GM18517 (cell line): ENCODE measurements around the gene ALS2CL.
"Not testable (repeated sequence)": the region's sequence is repeated elsewhere in the genome, so short reads cannot be mapped to it uniquely, and the experiment has no call there.

ENCODE experiments used
- ATAC-seq: cut with Tn5 transposase; IDR thresholded peaks from one replicate; pipeline ENCODE4 v1.9.1; 2021; ENCODE audit warnings: mild to moderate bottlenecking, moderate library complexity; ENCODE audit not compliant: unreplicated experiment

The ALS2CL gene, protein sequence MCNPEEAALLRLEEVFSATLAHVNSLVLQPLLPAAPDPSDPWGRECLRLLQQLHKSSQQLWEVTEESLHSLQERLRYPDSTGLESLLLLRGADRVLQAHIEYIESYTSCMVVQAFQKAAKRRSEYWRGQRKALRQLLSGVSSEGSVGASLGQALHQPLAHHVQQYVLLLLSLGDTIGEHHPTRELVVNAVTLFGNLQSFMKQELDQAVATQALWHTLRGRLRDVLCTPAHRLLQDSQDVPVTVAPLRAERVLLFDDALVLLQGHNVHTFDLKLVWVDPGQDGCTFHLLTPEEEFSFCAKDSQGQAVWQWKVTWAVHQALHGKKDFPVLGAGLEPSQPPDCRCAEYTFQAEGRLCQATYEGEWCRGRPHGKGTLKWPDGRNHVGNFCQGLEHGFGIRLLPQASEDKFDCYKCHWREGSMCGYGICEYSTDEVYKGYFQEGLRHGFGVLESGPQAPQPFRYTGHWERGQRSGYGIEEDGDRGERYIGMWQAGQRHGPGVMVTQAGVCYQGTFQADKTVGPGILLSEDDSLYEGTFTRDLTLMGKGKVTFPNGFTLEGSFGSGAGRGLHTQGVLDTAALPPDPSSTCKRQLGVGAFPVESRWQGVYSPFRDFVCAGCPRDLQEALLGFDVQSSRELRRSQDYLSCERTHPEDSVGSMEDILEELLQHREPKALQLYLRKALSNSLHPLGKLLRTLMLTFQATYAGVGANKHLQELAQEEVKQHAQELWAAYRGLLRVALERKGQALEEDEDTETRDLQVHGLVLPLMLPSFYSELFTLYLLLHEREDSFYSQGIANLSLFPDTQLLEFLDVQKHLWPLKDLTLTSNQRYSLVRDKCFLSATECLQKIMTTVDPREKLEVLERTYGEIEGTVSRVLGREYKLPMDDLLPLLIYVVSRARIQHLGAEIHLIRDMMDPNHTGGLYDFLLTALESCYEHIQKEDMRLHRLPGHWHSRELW

DNA sequence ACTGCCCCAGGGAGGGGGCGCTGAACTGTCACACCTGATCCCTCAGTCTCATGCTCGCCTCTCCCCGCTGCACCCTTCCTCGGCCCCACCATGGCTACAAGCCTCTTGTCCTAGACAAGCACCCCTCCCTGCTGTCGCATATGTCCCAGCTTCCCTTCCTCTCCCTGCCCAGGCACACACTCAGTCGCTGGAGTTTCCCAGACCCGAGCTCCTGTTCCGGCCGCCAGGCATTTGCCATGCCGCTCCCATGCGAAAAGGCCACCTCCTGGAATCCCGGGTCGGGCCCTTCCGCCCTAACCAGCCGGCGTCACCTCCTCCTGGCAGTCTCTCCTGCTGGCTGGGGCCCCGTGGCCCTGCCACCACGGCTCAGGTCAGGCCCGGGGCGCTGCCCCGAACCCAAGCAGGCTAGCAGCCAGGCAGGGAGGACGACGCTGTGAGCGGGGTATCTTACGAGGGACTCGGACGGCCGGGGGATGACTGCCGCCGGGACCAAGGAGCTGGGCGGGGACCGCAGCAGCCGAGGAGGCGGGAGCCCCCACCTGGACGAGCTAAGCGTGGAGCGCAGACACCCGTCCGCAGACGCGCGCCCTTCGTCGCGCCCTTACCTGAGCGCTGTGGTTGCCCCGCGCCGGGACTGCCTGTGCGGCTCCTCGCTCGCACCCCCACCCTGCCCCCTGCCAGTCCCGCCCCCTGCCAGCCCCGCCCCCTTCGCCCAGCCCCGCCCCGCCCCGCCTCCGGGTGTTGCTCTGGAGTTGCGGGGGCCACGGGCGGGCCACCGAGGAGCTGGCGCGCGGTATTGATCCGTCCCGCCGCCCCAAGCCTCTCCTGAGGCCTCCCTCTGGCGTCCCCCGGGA lies at the start of gene ALS2CL:
Gene ALS2CL, minus strand, starts transcription at position 642 of the 854 bp plus-strand sequence. CDS start 4,239 bp downstream, outside the sequence.
- ATAC-seq, result no peak

DNA sequence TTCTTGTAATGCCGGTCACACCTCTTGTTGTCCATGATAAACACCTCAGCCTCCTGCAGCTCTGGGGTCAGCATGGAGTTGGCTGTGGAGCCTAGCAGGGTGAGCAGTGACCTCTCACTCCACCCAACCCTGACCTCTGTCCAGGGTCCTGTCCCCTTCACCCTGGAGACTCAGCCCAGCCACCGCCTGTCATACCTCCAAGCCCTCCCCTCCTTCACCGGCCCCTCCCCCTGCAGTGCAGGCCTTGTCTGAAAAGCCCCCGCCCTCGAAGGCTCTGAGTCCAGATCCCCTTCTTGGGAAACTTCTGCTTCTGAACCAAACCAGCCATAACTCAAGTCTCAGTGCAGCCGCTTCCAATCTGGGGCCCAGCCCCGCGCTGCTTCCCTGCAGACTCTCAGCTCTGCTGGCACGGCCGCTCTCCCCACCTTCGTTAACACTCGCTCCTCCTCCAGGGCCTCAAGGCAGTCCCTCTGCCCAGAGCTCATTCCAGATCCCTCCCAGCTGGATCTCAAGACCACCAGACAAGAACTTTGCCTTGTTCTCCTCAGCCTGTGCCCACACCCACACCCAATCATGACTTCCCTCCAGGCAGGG lies 49.6 kb upstream of the ALS2CL start:
- no peak for ATAC-seq

GRCh38 chr3:46739565-46739964 lies 46.1 kb upstream of the ALS2CL start:
- not testable (repeated sequence) for ATAC-seq

- no peak for ATAC-seq
These were observed 43.9 kb upstream of the ALS2CL start for GRCh38 chr3:46737329-46737731.

- no peak for ATAC-seq
These were observed 42.8 kb upstream of the ALS2CL start for GRCh38 chr3:46736006-46736872.

- ATAC-seq, result no peak
These were observed 41.3 kb upstream of the ALS2CL start for GRCh38 chr3:46734773-46735172.

DNA sequence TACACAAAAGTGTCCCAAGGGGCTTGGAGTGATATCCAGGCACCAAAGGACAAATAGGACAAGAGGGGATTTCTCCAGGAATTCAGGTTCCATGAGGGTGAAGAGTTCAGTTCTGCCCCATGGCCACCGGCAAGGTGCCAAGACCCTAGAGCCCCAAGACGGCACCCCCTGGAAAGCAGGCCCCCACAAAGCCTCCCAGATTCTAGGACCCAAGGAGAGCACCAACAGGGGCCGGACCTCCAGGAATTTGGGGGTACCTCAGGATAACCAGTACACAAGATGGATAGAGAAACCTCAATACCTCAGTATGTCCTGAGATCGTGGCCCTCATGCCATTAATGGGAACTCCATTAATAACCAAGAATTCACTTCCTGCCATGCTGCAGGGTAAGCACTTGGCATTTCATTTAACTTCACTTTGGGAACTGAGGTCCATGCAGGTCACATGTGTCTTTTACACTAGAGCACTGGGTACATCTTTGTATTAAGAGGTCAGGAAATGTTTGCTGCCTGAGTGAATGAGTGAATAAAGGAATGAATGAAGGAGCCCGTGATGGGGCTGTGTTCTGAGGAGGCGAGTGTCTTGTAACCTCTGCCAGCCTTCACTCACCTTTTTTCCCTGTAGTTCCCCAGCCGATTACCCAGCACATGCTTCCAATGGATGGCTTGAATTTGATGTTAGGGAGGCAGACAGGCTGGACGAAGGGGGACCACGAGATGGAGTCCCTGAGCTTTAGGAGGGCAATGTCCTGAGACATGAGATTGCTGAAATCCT lies 39.7 kb upstream of the ALS2CL start:
- ATAC-seq, result no peak

- ATAC-seq, result peak; percentile 59
These were observed 38.3 kb upstream of the ALS2CL start for GRCh38 chr3:46731795-46732194.

- no peak for ATAC-seq
These were observed 37.3 kb upstream of the ALS2CL start for GRCh38 chr3:46730819-46731218.

DNA sequence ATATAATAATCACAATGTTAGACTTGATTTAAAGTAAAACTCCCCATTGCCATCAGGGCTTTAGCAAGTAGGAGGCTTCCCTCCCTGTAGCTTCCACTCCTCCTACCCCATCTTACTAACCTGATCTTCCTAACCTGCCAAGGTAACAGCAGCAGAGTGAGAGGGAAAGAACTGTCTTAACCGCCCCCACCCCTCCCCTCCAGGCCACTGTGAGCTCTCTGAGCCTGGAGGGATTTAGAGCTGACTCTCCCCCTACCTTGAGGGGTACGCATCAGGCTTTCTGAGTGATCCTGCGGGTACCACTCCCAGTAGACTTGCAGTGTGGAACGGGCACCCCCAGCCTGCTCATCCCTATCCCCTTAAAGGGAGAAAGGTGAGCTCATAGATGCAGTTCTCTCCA lies 35.6 kb upstream of the ALS2CL start:
- ATAC-seq, result no peak

- ATAC-seq, result no peak
These were observed 32.3 kb upstream of the ALS2CL start for GRCh38 chr3:46725621-46726314.

GRCh38 chr3:46724424-46724823 lies 30.9 kb upstream of the ALS2CL start:
- no peak for ATAC-seq

DNA sequence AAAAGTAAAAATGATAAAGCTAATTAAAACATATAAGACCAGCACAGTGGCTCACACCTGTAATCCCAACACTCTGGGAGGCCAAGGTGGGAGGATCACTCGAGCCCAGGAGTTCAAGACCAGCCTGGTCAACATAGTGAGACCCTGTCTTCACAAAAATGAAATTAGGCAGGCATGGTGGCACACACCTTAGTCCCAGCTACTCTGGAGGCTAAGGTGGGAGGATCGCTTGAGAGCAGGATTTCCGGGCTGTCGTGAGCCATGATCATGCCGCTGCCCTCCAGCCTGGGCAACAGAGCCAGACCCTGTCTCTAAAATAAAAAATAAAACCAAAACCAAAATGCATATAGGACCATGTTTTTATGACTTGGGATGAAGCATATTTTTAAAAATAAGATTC lies 29.0 kb upstream of the ALS2CL start:
- ATAC-seq, result no peak

- no peak for ATAC-seq
These were observed 27.5 kb upstream of the ALS2CL start for GRCh38 chr3:46721009-46721408.

DNA sequence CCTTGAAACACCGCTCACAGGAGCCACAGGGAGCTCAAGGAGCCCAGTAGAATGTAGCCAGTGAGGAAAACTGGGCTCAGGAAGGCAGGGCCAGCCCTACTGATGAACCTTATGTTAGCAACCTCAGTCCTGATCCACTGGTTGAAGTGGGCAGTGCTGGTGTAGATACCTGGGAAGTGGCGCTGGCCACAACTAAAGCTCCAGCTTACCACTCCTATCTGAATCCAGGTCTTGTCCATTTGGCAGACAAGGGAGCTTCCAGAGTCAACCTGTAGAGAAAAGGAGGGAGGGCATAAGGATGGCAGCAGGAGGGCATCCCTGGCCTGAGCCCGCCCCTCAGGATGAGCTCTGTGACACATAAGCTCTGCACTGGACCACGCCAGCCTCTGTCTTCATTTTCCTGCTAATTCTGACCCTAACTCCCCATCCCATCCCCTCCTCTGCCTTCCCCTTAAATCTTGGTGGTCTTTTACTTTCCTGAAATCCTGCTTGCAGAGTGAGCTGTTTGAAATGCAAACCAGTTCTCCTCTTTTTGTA lies 26.3 kb upstream of the ALS2CL start:
- no peak for ATAC-seq

DNA sequence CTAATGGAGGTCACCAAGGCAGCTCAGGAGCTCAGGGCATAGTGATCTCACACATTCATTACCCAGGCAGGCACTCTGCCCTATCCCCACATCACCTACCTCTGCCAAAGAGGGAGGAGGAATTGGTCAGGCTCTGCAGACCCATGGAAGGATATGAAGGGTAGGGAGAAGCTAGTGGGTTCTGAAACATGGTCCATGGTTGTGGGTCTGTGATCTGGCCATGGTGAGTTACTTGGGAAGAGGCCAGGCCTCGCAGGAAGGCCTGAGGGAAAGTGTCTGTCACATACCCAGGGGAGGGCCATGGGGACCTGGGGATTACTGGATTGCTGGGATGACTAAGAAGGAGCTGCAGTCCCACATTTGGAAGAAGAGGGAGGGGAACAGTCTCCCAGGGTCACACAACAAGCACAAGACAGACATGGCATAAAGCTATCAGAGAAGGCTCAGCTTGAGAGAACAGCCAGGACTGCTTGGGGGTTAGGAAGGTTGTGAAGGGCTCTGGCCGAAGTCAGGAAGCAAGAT lies 25.6 kb upstream of the ALS2CL start:
- ATAC-seq, result no peak

- no peak for ATAC-seq
These were observed 24.2 kb upstream of the ALS2CL start, which contains the start of gene PRSS50 for GRCh38 chr3:46717447-46718231. TSS of gene PRSS50 (minus strand) at chr3:46717869. CDS start at chr3:46717824, 45 bp downstream.
